ENCODE results near the gene PAGR1.

The PAGR1 gene

GRCh38 chr16:29811896-29812665 lies 3.9 kb upstream of the PAGR1 start, which contains the start of gene PRRT2:
PRRT2 (plus strand) TSS chr16:29812193; CDS start chr16:29813055, 862 bp downstream.
- Histone ChIP-seq H3K27me3 (ENCODE audit: control insufficient read depth in 5 of 5, insufficient read depth in 4 of 5, low read length in 5 of 5) (no peaks in the 10 kb centered on the region), H3K4me3 (ENCODE audit: low read depth in 1 of 5, low read length in 5 of 5) (peak within 1 kb of the TSS; percentile 70 to 82 (median 75)), H3K27ac (ENCODE audit: low read depth, low read length) (peak within 1 kb of the TSS; percentile 57), H3K4me1 (ENCODE audit: control insufficient read depth in 5 of 5, insufficient read depth in 5 of 5, low read length in 5 of 5) (peaks cover 2 to 77% (median 65%) of the 10 kb centered on the region in 5 donors), H3K9ac (ENCODE audit: low read length in 5 of 5) (peak within 1 kb of the TSS in 4 of 5 donors; percentile 16 to 56 (median 48)), H3K36me3 (ENCODE audit: control insufficient read depth in 5 of 5, insufficient read depth in 5 of 5, low read length in 5 of 5) (peaks cover 0 to 18% (median 15%) of the 10 kb centered on the region in 5 donors), H3K9me3 (ENCODE audit: control insufficient read depth in 5 of 5, low read length in 5 of 5) (no peaks in the 10 kb centered on the region)

- Histone ChIP-seq H3K27ac (ENCODE audit: low read depth, low read length) (peak overlapping the region; percentile 57), H3K9ac (ENCODE audit: low read length in 5 of 5) (no peak overlapping the region), H3K36me3 (ENCODE audit: control insufficient read depth in 5 of 5, insufficient read depth in 5 of 5, low read length in 5 of 5) (peaks cover 0 to 18% (median 15%) of the 10 kb centered on the region in 5 donors), H3K4me1 (ENCODE audit: control insufficient read depth in 5 of 5, insufficient read depth in 5 of 5, low read length in 5 of 5) (peaks cover 3 to 72% (median 64%) of the 10 kb centered on the region in 5 donors), H3K9me3 (ENCODE audit: control insufficient read depth in 5 of 5, low read length in 5 of 5) (no peaks in the 10 kb centered on the region), H3K4me3 (ENCODE audit: low read depth in 1 of 5, low read length in 5 of 5) (peak overlapping the region; percentile 25 to 76 (median 70)), H3K27me3 (ENCODE audit: control insufficient read depth in 5 of 5, insufficient read depth in 4 of 5, low read length in 5 of 5) (no peaks in the 10 kb centered on the region)
Observed at GRCh38 chr16:29812754-29813643, 3.0 kb upstream of the PAGR1 start.

GRCh38 chr16:29813644-29814562 lies 2.0 kb upstream of the PAGR1 start:
- peaks cover 3 to 63% (median 55%) of the 10 kb centered on the region in 5 donors for H3K4me1 ChIP-seq (ENCODE audit: control insufficient read depth in 5 of 5, insufficient read depth in 5 of 5, low read length in 5 of 5)
- no peak overlapping the region for H3K4me3 ChIP-seq (ENCODE audit: low read depth in 1 of 5, low read length in 5 of 5)
- H3K9me3 ChIP-seq (ENCODE audit: control insufficient read depth in 5 of 5, low read length in 5 of 5): no peaks in the 10 kb centered on the region
- peaks cover 0 to 18% (median 14%) of the 10 kb centered on the region in 5 donors for H3K36me3 ChIP-seq (ENCODE audit: control insufficient read depth in 5 of 5, insufficient read depth in 5 of 5, low read length in 5 of 5)
- H3K27me3 ChIP-seq (ENCODE audit: control insufficient read depth in 5 of 5, insufficient read depth in 4 of 5, low read length in 5 of 5): no peaks in the 10 kb centered on the region
- peak overlapping the region in 1 of 5 donors; percentile 51 for H3K9ac ChIP-seq (ENCODE audit: low read length in 5 of 5)
- H3K27ac ChIP-seq (ENCODE audit: low read depth, low read length): no peak overlapping the region

- Histone ChIP-seq H3K9ac (ENCODE audit: low read length in 5 of 5) (no peak overlapping the region), H3K4me3 (ENCODE audit: low read depth in 1 of 5, low read length in 5 of 5) (peak overlapping the region in 1 of 5 donors; percentile 91), H3K27me3 (ENCODE audit: control insufficient read depth in 5 of 5, insufficient read depth in 4 of 5, low read length in 5 of 5) (no peaks in the 10 kb centered on the region), H3K36me3 (ENCODE audit: control insufficient read depth in 5 of 5, insufficient read depth in 5 of 5, low read length in 5 of 5) (peaks cover 0 to 19% (median 12%) of the 10 kb centered on the region in 5 donors), H3K9me3 (ENCODE audit: control insufficient read depth in 5 of 5, low read length in 5 of 5) (no peaks in the 10 kb centered on the region), H3K4me1 (ENCODE audit: control insufficient read depth in 5 of 5, insufficient read depth in 5 of 5, low read length in 5 of 5) (peaks cover 3 to 62% (median 52%) of the 10 kb centered on the region in 5 donors), H3K27ac (ENCODE audit: low read depth, low read length) (no peak overlapping the region)
Observed at GRCh38 chr16:29814592-29814991, 1.4 kb upstream of the PAGR1 start.

GRCh38 chr16:29815032-29815721 lies 775 bp upstream of the PAGR1 start:
- H3K27me3 ChIP-seq (ENCODE audit: control insufficient read depth in 5 of 5, insufficient read depth in 4 of 5, low read length in 5 of 5): no peaks in the 10 kb centered on the region
- no peaks in the 10 kb centered on the region for H3K9me3 ChIP-seq (ENCODE audit: control insufficient read depth in 5 of 5, low read length in 5 of 5)
- H3K36me3 ChIP-seq (ENCODE audit: control insufficient read depth in 5 of 5, insufficient read depth in 5 of 5, low read length in 5 of 5): peaks cover 0 to 17% (median 10%) of the 10 kb centered on the region in 5 donors
- peak overlapping the region in 3 of 5 donors; percentile 48 to 64 (median 62) for H3K9ac ChIP-seq (ENCODE audit: low read length in 5 of 5)
- H3K4me3 ChIP-seq (ENCODE audit: low read depth in 1 of 5, low read length in 5 of 5): peak overlapping the region; percentile 39 to 91 (median 81)
- H3K27ac ChIP-seq (ENCODE audit: low read depth, low read length): peak overlapping the region; percentile 83
- peaks cover 3 to 62% (median 54%) of the 10 kb centered on the region in 5 donors for H3K4me1 ChIP-seq (ENCODE audit: control insufficient read depth in 5 of 5, insufficient read depth in 5 of 5, low read length in 5 of 5)

- Histone ChIP-seq H3K9ac (ENCODE audit: low read length in 5 of 5) (peak overlapping the region; percentile 26 to 89 (median 77)), H3K27me3 (ENCODE audit: control insufficient read depth in 5 of 5, insufficient read depth in 4 of 5, low read length in 5 of 5) (no peaks in the 10 kb centered on the region), H3K4me3 (ENCODE audit: low read depth in 1 of 5, low read length in 5 of 5) (peak overlapping the region; percentile 60 to 91 (median 81)), H3K9me3 (ENCODE audit: control insufficient read depth in 5 of 5, low read length in 5 of 5) (no peaks in the 10 kb centered on the region), H3K36me3 (ENCODE audit: control insufficient read depth in 5 of 5, insufficient read depth in 5 of 5, low read length in 5 of 5) (peaks cover 0 to 14% (median 8%) of the 10 kb centered on the region in 5 donors), H3K27ac (ENCODE audit: low read depth, low read length) (peak overlapping the region; percentile 83), H3K4me1 (ENCODE audit: control insufficient read depth in 5 of 5, insufficient read depth in 5 of 5, low read length in 5 of 5) (peaks cover 14 to 61% (median 54%) of the 10 kb centered on the region in 5 donors)
Observed at GRCh38 chr16:29816694-29817441, 916 bp downstream of the PAGR1 start.

GRCh38 chr16:29818082-29818481 lies 2.1 kb downstream of the PAGR1 start:
- no peaks in the 10 kb centered on the region for H3K27me3 ChIP-seq (ENCODE audit: control insufficient read depth in 5 of 5, insufficient read depth in 4 of 5, low read length in 5 of 5)
- no peaks in the 10 kb centered on the region for H3K9me3 ChIP-seq (ENCODE audit: control insufficient read depth in 5 of 5, low read length in 5 of 5)
- no peak overlapping the region for H3K27ac ChIP-seq (ENCODE audit: low read depth, low read length)
- H3K4me3 ChIP-seq (ENCODE audit: low read depth in 1 of 5, low read length in 5 of 5): no peak overlapping the region
- H3K4me1 ChIP-seq (ENCODE audit: control insufficient read depth in 5 of 5, insufficient read depth in 5 of 5, low read length in 5 of 5): peaks cover 15 to 61% (median 56%) of the 10 kb centered on the region in 5 donors
- no peak overlapping the region for H3K9ac ChIP-seq (ENCODE audit: low read length in 5 of 5)
- peaks cover 0 to 14% (median 8%) of the 10 kb centered on the region in 5 donors for H3K36me3 ChIP-seq (ENCODE audit: control insufficient read depth in 5 of 5, insufficient read depth in 5 of 5, low read length in 5 of 5)

- no peaks in the 10 kb centered on the region for H3K9me3 ChIP-seq (ENCODE audit: control insufficient read depth in 5 of 5, low read length in 5 of 5)
- H3K36me3 ChIP-seq (ENCODE audit: control insufficient read depth in 5 of 5, insufficient read depth in 5 of 5, low read length in 5 of 5): peaks cover 0 to 14% (median 8%) of the 10 kb centered on the region in 5 donors
- no peak overlapping the region for H3K27ac ChIP-seq (ENCODE audit: low read depth, low read length)
- H3K4me3 ChIP-seq (ENCODE audit: low read depth in 1 of 5, low read length in 5 of 5): no peak overlapping the region
- peaks cover 15 to 68% (median 61%) of the 10 kb centered on the region in 5 donors for H3K4me1 ChIP-seq (ENCODE audit: control insufficient read depth in 5 of 5, insufficient read depth in 5 of 5, low read length in 5 of 5)
- no peak overlapping the region for H3K9ac ChIP-seq (ENCODE audit: low read length in 5 of 5)
- no peaks in the 10 kb centered on the region for H3K27me3 ChIP-seq (ENCODE audit: control insufficient read depth in 5 of 5, insufficient read depth in 4 of 5, low read length in 5 of 5)
Observed at GRCh38 chr16:29819506-29819905, 3.6 kb downstream of the PAGR1 start.

Measured in subcutaneous abdominal adipose tissue (tissue), 5 donors.